GM19351 (cell line): ENCODE data around the gene ALKBH5.

Source experiments
- ATAC-seq: cut with Tn5 transposase; IDR thresholded peaks from one replicate; pipeline ENCODE4 v1.9.1; 2021; ENCODE audit warnings: mild to moderate bottlenecking, moderate library complexity; ENCODE audit not compliant: unreplicated experiment

The ALKBH5 gene

DNA sequence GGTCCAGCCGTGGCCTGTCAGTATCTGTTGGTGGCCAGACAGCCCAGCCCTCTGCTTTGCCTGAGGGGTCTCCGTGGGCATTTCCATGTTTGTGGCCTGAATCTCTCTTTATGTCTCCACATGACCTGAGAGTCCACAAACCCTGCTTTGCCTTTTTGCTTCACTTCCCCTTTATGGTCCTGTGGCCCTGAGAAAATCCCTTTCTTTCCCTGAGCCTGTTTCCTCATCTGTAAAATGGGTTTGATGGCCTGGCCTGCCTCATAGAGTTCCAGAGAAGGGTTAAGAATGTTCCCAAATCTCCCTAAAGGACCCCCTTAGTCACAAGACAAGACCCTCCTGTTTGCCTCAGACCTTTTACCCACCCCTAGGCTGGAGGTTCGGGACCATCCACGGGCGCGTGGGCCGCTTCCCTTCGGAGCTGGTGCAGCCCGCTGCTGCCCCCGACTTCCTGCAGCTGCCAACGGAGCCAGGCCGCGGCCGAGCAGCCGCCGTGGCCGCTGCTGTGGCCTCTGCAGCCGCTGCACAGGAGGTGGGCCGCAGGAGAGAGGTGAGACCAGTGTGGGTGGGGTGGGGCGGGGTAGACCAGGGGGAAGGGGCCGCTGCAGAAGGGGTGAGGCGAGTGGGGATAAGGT lies 26.2 kb upstream of the ALKBH5 start:
- ATAC-seq = no peak

DNA sequence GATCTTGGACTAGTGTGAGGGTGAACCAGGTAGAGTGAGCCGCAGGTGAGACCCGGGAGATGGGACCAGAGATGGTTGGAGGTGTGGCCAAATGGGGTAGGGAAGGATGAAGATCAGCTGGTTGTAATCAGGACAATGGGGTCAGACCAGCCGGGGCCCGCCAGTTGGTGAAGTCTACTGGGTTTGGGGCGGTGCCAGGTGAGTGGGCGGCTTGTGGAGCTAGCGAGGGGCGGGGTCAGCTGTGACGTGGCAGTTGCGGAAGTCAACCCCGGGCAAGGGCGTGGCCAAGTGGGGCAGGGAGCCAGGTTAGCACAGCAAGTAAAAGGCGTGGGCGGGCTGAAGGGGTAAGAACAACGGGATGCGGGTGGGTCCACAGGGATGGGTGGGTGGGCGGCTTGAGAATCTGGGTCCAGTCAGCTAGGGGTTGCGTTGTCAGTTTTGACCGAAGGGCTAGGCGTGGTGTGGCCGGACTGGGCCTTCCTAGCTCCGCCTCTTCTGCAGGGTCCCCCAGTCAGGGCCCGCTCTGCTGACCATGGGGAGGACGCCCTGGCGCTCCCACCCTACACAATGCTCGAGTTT lies 25.5 kb upstream of the ALKBH5 start:
- peak; percentile 55 for ATAC-seq

DNA sequence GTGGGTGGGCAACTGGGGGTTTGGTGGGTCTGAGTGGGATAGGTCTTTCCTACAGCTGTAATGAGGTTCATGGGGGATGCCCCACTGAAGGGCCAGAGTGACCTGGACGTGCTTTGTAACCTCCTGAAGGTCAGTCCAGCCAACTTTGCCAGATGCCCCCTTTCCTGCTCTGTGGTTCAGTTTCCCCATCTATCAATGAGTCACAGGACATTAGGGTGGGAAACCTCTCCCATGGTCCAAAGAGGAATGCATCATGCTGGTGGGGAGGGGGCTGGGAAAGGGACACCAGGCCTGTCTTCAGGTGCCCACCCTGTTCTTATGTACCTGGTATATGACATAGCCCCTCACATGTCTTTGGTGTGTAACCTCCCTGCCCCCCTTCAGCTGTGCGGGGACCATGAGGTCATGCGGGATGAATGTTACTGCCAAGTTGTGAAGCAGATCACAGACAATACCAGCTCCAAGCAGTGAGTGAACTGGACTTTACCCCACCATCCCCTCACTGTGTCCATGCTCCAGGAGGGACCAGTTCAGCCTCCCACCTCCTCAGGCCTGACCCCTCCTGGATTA lies 24.0 kb upstream of the ALKBH5 start:
- no peak for ATAC-seq

DNA sequence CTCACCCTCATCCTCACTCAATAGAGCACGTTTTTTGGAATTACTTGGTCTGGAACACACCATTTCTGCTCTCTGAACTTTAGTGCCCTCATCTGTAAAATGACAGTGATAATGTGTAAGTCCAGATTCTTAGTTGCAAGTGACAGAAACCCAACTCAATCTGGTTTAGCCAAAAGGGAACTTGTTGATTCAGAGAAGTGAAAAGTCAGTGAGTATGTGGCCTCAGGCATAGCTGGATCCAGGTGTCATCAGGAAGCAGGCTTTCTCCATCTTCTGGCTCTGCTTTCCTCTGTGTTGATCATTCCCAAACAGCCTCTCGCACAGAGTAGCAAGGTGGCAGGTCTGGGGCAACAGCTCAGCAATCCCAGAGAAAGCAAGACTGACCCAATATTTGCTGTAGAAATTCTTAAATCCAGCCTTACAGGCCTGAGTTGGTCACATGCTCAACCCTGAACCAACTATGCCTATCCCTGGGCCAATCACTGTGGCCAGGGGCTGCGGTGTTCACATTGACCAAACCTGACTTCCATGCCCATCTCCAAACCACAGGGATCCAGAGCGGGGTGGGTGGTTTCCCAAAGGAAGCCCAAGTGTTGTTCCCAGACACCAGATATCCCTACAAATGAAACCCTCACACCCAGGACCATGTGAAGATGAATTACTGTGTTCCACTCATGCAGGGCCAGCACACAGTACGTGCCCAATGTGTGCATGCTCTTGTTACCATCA lies 23.3 kb upstream of the ALKBH5 start:
- ATAC-seq = no peak

DNA sequence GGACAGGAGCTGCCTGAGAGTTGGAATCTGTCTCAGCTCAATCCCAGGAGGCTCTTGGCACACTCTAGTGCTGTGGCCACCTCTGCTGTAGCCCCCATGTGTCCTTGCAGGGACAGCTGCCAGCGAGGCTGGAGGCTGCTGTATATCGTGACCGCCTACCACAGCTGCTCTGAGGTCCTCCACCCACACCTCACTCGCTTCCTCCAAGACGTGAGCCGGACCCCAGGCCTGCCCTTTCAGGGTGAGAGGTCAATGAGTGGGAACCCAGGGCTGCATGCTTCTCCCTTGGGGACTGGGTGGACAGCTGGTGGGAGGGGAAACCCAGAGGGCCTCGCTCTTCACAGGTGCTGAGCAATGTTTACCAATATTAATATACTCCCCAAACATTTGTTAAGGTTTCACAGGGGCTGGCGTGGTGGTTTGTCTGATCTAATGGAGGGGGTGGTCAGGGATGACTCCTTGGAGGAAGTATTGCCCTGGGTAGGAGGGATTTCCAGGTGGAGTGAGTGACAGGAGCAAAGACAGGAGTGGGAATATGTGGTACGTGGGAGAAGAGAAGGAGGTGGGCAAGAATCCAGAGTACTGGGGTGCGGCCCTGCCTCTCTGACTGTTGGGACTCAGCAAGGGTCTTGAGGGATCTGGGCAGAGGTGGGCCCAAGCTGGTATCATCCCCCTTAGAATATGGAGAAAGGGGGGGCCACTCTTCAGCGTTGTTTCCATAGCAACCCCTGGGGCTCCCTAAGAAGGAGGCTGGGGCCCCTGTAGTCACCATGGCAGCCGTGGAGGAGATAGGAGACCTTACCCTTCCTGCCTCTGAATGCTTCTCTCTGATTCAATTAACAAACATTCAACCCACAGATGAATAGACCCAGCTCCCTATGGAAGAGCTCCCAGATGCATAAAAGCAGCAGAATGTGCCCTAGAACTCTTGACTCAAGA lies 22.2 kb upstream of the ALKBH5 start:
- ATAC-seq = peak; percentile 61

DNA sequence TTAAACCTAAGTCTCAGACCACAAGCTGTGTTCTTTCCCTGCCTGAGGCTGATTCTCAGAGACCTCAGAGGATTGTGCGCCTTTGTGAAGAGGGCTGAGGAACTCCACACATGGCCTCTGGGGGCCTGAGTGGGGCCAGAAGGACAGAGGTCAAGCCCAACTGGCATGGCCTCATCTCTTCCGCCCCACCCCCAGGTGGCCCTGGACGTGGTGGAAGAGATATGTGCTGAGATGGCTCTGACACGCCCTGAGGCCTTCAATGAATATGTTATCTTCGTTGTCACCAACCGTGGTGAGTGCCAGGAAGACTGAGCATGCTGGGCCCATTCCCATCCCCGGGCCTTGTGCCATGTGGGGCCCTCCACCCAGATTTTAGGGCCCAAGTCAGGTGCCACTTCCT lies 20.1 kb upstream of the ALKBH5 start:
- no peak for ATAC-seq

DNA sequence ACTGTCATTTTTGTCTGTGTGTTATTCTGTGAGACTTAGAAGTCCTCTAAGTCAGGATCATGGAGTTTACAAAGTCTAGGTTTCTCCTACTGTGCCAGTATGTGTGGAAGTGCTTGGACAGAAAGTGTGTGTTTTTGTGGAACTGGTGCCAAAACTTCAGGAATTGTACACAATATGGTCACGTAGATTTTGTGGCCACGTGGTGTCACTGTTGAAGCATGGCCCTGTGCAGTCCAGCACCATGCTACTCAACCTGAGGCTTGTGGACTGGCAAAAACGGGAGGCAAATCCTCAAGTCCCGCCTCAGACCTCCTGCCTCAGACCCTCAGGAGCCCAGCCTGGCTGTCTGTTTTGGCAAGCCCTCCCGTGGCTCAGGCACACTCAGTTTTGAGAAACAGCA lies 16.7 kb upstream of the ALKBH5 start:
- ATAC-seq = no peak

DNA sequence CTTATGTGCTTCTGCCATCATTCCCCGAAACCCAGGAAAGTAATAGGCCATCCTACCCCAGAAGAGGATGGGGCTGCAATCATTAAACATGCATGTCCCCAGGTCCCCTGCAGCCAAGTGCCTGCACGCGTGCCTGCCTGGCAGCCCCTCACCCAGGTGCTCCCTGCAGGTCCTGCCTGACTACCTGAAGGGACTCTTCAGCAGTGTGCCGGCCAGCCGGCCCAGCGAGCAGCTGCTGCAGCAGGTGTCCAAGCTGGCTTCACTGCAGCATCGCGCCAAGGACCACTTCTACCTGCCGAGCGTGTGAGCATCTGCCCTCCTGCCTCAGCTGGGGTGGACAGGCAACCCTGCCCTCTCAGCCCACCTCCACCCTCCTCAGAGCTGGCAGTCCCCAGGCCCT lies 16.2 kb upstream of the ALKBH5 start:
- no peak for ATAC-seq

DNA sequence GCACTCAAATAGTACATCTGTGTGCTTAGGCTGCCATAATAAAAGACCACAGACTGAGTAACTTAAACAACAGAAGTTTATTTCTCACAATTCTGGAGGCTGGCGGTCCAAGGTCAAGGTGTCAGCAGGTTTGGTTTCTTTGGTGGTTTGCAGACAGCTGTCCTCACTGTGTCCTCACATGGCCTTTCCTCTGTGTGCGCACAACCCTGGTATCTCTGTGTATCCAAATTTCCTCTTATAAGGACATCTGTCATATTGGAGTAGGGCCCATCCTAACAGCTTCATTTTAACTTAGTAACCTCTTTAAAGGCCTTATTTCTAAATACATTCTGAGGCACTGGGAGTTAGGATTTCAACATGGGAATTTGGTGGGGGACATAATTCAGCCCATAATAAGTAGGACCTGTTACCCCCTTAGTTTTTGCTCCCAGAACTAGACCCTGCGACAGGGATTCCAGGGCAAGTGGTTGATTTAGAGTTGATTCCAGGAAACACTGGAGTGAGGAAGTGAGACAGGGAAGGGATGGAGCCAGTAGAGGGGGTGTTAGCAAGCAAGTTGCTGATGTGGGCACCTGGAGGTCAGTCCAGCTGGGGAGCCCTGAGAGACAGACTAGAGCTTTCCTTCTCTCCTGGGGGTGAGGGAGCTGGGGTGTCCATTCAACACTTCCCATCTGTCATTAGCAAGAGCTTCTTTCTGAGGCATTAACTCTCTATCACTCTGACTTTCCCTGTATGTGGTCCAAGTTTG lies 10.9 kb upstream of the ALKBH5 start:
- no peak for ATAC-seq

DNA sequence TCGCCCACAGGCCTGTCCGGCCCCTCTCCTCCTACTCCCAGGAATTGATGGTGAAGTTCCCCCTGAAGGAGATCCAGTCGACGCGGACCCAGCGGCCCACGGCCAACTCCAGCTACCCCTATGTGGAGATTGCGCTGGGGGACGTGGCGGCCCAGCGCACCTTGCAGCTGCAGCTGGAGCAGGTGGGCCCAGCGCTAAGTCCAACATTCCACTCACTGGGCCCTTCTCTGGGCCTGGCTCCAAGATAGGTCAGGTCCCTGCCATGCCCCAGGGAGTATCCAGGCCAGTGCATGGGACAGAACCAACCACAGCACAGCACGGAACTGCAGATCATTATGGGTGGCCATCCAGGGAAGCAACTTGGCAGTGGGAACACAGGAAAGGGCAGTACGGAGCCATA lies 9.9 kb upstream of the ALKBH5 start:
- no peak for ATAC-seq

DNA sequence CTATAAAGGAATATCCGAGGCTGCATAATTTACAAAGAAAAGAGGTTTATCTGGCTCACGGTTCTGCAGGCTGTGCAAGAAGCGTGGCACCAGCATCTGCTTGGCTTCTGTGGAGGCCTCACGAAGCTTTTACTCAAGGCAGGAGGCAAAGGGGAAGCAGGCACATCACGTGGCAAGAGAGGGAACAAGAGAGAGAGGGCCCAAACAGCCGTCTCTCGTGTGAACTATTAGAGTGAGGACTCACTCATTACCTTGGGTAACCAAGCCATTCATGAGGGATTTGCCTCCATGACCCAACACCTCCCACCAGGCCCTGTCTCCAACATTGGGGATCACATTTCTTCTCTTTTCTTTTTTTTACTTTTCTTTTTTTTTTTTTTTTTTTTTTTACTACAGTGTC lies 7.5 kb upstream of the ALKBH5 start:
- ATAC-seq = no peak

DNA sequence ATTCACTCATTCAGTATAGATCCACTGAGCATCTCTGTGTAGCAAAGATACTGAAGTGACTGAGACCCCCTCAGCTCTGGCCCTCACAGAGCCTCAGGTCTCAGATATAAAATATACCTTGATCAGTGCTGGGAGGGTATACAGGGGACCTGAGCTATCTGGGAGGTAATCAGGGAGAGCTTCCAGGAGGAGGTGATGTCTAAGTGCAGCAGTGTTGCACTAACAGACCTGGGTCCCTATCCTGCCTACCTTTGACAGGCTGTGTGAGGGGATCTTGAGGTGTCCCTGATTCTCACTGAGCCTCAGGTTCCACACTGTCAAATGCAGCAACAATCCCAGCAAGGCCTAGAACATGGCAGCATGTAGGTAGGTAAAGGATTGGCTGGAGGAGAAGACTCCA lies 6.5 kb upstream of the ALKBH5 start:
- ATAC-seq = no peak

DNA sequence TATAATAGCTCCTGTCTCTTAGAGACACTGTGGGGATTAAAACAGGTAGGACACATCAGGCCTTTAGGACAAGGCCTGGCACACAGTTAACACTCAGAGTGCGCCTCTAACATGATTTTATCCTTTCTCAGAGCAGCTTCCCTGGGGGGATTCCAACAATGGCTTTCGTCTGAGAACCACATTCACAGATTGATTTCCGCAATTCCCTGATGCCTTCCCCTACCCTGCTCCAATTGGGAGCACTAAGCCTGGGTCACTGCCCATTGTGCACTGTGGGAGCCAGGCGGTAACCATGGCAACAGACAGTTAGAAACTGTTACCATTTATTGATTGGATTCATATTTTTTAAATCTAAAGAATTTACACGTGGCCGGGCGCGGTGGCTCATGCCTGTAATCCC lies 5.9 kb upstream of the ALKBH5 start:
- no peak for ATAC-seq

DNA sequence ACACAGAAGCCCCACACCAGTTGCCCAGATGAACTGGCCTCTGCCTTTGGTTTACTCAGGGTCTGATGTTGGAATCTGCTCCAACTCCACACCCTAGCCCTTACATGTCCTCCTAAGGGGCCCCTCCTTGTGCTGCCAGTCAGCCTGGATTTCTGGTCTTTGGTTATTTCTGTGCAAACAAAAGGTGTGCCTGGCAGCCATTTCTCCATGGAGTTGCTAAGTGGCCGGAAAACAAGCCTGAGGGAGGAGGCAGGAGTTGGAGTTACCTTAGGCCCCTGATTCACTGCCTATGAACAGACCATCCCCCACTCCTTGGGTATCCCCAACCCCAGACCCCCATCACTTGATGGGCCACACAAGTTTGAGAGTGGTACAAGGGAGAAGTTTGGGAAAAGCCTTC lies 4.4 kb upstream of the ALKBH5 start:
- ATAC-seq = no peak

DNA sequence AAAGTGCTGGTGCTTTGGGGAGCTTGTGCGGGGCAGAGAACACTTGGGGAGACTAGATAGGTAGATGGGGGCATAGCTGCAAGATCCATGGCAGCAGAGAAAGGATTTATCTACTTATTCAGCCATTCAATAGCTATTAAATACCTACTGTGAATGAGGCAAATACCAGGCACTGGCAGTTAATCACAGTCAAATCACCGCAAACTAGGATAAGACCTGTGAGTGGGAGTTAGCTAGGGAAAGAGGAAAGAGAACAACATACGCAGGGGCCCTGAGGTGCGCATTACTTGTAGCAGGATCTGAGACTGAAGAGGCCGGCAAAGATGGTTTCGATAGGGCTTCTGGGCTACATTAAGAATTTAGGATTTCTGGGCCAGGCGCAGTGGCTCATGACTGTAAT lies 3.8 kb upstream of the ALKBH5 start:
- no peak for ATAC-seq

DNA sequence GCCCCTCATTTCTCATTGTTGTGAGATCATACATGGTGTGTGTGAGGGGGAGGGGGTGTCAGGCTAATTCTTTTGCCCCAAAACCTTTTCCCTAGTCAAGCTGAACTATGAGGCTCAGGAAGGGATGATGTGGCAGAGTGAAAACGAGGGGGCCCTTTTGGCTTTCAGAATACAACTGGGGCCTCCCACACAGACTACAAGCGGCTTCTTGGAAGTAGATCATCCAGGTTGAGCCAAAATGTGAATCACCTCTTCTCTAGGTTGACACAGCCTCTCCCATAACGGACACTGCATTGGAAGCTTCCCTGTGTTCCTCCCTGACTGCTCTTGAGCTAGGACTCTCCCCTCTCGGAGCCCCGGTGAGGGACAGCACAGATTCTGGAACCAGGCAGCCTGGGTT lies 2.3 kb upstream of the ALKBH5 start:
- ATAC-seq = no peak

DNA sequence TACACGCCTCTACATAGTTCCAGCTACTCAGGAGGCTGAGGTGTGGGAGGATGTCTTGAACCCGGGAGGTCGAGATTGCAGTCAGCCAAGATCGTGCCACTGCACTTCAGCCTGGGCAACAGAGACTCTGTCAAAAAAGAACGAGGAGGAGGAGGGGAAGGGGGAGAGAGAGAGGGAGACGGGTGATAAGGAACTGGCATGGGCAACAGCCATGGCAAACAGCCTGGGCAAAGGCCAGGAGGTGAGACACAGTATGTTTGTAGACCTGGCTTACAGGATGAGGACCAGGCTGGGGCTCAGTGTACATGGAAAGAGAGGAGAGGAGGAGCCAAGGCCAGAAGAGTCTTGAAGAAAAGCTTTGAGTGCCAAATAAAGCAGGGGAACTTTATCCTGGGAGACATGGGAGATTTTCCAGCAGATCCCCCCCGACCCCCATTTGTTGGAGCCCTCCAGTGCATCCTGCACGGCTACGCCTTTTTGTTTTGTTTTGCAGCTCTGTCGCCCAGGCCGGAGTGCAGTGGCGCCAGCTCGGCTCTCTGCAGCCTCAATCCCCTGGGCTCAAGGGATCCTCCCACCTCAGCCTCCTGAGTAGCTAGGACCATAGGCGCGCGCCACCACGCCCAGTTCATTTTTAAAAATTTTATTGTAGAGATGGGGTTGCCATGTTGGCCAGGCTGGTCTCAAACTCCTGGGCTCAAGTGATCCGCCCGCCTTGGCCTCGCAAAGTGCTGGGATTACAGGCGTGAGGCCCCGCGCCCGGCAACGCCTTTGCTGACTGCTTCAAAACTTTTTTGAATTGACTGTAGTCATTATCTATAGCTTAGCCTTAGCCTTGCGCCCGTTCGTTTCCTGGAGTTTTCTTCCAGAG lies 1.3 kb upstream of the ALKBH5 start:
- ATAC-seq = no peak

DNA sequence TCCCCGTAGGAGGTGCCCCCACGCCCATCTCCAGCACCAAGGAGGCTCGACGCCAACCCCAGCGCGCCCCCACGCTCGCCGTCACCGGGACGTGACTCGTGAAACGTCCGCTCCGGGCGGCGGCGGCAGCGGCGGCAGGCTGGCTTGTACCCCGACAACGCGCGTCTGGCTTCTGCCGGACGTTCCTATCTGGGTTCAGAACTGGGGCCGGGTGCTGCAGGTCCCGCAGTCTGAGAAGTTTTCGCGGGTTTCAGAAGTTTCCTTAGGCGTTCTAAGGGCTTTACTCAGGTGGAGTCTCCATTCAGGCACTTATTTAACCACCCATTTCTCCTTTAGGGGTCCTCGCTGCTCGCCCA lies 672 bp upstream of the ALKBH5 start:
- ATAC-seq = peak; percentile 34
